Stimulated activated CD8-positive, alpha-beta memory T cell treated with anti-CD3 and anti-CD28 coated beads, Interleukin-7, amount 100 ng/mL, for 48 hours (primary cell): ENCODE data around the gene ZSCAN32.

ENCODE experiments used
- DNase-seq, 2 donors: peaks; one replicate each; pipeline ENCODE4 v3.0.0-alpha.2; 2020; ENCODE audit warnings: low read depth in 1 of 2; ENCODE audit errors: extremely low read depth in 1 of 2

Gene ZSCAN32

DNA sequence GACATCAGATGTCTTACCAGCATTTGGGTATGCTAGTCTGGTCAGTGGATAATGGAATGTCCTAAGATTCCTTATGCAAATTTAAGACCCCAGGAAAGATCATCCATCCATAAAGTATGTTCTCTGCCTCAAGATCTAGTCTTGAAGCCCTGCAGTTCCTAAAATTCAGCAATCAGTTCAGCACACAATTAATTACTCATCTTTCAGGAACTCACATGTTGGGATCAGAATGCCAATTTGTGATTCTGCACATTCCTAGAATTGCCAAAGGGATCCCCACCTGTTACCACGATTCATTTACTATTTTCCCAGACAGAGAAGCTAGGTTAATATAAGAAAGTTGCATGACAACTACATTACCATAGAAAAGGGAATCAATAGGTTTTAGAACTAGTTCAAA is 41.9 kb downstream of the ZSCAN32 start:
- DNase-seq = no peak

- DNase-seq = no peak
These were observed 44.7 kb downstream of the ZSCAN32 start for GRCh38 chr16:3356118-3356517.

GRCh38 chr16:3355589-3355988 is 45.2 kb downstream of the ZSCAN32 start, which contains the start of gene OR2C1:
OR2C1 (plus strand) TSS chr16:3355889; CDS start chr16:3355941, 52 bp downstream.
- DNase-seq = no peak

DNA sequence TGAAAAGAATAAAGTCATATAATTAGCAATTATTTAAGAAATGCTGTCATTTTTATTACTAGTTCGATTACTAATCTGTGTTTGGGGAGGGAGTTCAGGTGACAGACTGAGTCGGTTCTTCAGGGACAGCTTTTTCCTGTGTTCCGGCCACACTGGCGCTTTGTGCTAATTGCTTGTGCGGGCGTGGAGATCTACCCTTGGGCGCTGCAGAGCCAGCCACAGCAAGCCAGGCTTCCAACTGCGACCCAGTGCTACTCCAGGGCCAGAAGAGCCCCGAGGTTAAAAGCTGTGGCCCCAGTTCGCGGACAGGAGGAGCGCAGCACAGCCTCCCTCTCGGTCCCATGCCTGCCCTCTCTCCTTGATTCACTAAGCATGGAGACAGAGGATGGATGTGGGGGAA is 51.6 kb downstream of the ZSCAN32 start:
- DNase-seq = no peak

- DNase-seq = no peak
These were observed 52.1 kb downstream of the ZSCAN32 start for GRCh38 chr16:3348547-3349167.

GRCh38 chr16:3347586-3347985 is 53.2 kb downstream of the ZSCAN32 start:
- DNase-seq = no peak

DNA sequence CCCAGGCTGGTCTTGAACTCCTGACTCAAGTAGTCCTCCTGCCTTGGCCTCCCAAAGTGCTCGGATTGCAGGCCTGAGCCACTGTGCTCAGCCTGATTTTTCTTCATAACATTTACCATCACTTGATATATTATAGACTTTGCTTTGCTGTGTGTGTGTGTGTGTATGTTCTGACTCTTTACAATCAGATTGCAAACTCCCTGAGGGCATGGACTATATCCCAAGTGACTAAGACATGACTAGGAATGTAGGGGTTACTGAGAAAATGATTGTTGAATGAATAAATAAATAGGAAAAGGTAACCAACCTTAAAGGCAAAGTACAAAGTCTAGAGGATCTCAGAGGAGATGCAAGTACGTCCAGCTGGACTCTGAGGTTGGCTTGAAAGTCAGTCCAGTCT is 54.8 kb downstream of the ZSCAN32 start:
- DNase-seq = no peak
